Testis (tissue), 3 donors: ENCODE measurements around the gene GOLPH3L. TPM values are rescaled to one million over a fixed set of nuclear protein-coding genes. Genes with fewer than 3 reads are reported as not detected.
"Not testable (repeated sequence)": the region's sequence is repeated elsewhere in the genome, so short reads cannot be mapped to it uniquely, and the experiment has no call there.

Experiments
- DNase-seq: peaks from one replicate; pipeline ENCODE4 v3.0.0-alpha.2; 2019
- H3K27ac ChIP-seq, 2 donors: fragments of 200-600 bp; sonication (generic); one replicate each; pipeline ENCODE4 v1.5.1; 2019
- H3K27me3 ChIP-seq: fragments of 200-600 bp; sonication (generic); one replicate; pipeline ENCODE4 v1.5.1; 2019
- H3K36me3 ChIP-seq: fragments of 200-600 bp; sonication (generic); one replicate; pipeline ENCODE4 v1.5.1; 2017; ENCODE audit warnings: low read depth; ENCODE audit errors: missing control alignments
- H3K4me1 ChIP-seq: fragments of 200-600 bp; sonication (generic); one replicate; pipeline ENCODE4 v1.5.1; 2019
- H3K4me3 ChIP-seq, 2 donors: fragments of 200-600 bp; sonication (generic); one replicate each; pipeline ENCODE4 v1.5.1; 2017 to 2019
- H3K9me3 ChIP-seq: fragments of 200-600 bp; sonication (generic); one replicate; pipeline ENCODE4 v1.5.1; 2017
- CTCF ChIP-seq, 3 experiments: fragments of 450-650 bp in 2 of 3; fragments of 200-600 bp in 1 of 3; sonication (generic) in 1 of 3; IDR thresholded peaks; one replicate each; pipeline ENCODE4 v1.5.1; 2016 to 2019; ENCODE audit warnings: antibody characterized with exemption in 3 of 3, mild to moderate bottlenecking in 2 of 3, moderate library complexity in 1 of 3
- POLR2A ChIP-seq: fragments of 450-650 bp; IDR thresholded peaks from one replicate; pipeline ENCODE4 v1.6.1; 2017; ENCODE audit warnings: antibody characterized with exemption, mild to moderate bottlenecking, moderate library complexity
- WGBS, 2 donors: methylation state at CpG; one replicate each; pipeline ENCODE4 v1.1.5; 2018; 5-methylcytosine and 5-hydroxymethylcytosine counted together
- intact Hi-C: fragments of 100-400 bp; cut with DNase I; formaldehyde crosslinking; loops from one replicate; pipeline ENCODE4 v1.15.1; 2023; ENCODE audit warnings: low total_unique reads
- polyA plus RNA-seq: library from polyadenylated mRNA; stranded (reverse); fragments of 350-450 nt; fragmentation: Illumina TruSeq; extraction: RNeasy Lipid Tissue Mini Kit (QIAGEN cat#74804); gene quantifications from one replicate; pipeline ENCODE4 v1.2.3, GENCODE V29; 2014; ENCODE audit warnings: low read depth, low replicate concordance; ENCODE audit not compliant: insufficient read depth
- small RNA-seq, 2 donors: library from RNA; depleted of rRNA; stranded (forward); fragments of <200 nt; gene quantifications; one replicate each; pipeline ENCODE3, GENCODE V24; 2016
- total RNA-seq, 2 donors: library from RNA; depleted of rRNA; stranded (reverse); fragments of >200 nt; gene quantifications; one replicate each; pipeline ENCODE4 v1.2.3, GENCODE V29; 2016

GOLPH3L gene
- total and polyA plus RNA-seq, 3 donors from 2014 or later, result 18.7 to 26.8 (median 19.9) TPM

GRCh38 chr1:150601540-150601939, 95.4 kb downstream of the GOLPH3L start:
- peaks cover 11% of the 10 kb centered on the region for H3K4me1 ChIP-seq
- intact Hi-C loops, result no loop called here
- no peaks in the 10 kb centered on the region for H3K27me3 ChIP-seq
- no peak for DNase-seq
- H3K27ac ChIP-seq, result no peak overlapping the region
- TF ChIP-seq CTCF (IDR thresholded peaks at IDR 0.05) (no peak), POLR2A (no peak)
- H3K36me3 ChIP-seq, result no peaks in the 10 kb centered on the region
- no peak overlapping the region for H3K4me3 ChIP-seq
- no peaks in the 10 kb centered on the region for H3K9me3 ChIP-seq

DNA sequence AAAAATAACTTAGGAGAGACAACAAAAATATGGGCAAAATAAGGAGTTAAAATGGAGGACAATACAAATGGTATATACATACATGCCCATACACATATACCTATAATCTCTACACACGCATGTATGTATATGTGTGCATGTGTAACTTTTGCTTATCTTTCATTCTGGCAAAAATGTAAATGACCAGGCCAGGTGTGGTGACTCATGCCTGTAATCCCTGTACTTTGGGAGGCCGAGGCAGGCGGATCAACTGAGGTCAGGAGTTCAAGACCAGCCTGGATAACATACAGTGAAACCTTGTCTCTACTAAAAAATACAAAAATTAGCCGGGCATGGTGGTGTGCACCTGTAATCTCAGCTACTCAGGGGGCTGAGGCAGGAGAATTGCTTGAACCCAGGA, 98.6 kb downstream of the GOLPH3L start:
- H3K4me3 ChIP-seq, DNase-seq, H3K27ac ChIP-seq, intact Hi-C loops, H3K36me3 ChIP-seq, H3K4me1 ChIP-seq, H3K27me3 ChIP-seq, H3K9me3 ChIP-seq: not testable (repeated sequence)
- WGBS, 2 donors, result 88 to 96% methylated on average over 4 of the region's 4 CpGs

- no peaks in the 10 kb centered on the region for H3K9me3 ChIP-seq
- no peak for DNase-seq
- no peak overlapping the region for H3K4me3 ChIP-seq
- H3K27me3 ChIP-seq, result no peaks in the 10 kb centered on the region
- intact Hi-C loops, result no loop called here
- H3K4me1 ChIP-seq, result no peaks in the 10 kb centered on the region
- WGBS, 2 donors, result 82 to 83% methylated on average over 3 of the region's 3 CpGs
- H3K36me3 ChIP-seq, result no peaks in the 10 kb centered on the region
- H3K27ac ChIP-seq, result no peak overlapping the region
- no peak for TF ChIP-seq CTCF (IDR thresholded peaks at IDR 0.05)
- TF ChIP-seq POLR2A, result no peak
Measured at GRCh38 chr1:150596976-150597375, 100.0 kb downstream of the GOLPH3L start.

Small RNA genes lying within 50 kb of the gene (small RNA-seq; reads per million reads assigned to genes)
- gene RF00015 (0 reads per million in 2 donors), gene RF00561 (0 reads per million in 2 donors), gene RNU6-1042P (0 reads per million in 2 donors)

Other genes with a start within 250 kb of the GOLPH3L start
- gene TARS2, start 209.7 kb downstream of the GOLPH3L start, total RNA-seq, result 10 to 100 TPM; 35.7 to 39.7 TPM
- 35.4 TPM for gene TARS2, start 209.7 kb downstream of the GOLPH3L start, polyA plus RNA-seq
- 1 to 10 TPM; 4.6 to 5.0 TPM for gene ECM1, start 189.0 kb downstream of the GOLPH3L start, total RNA-seq
- 16.9 TPM for gene ECM1, start 189.0 kb downstream of the GOLPH3L start, polyA plus RNA-seq
- 1 to 10 TPM in 1 of 2 donors, not detected in 1; 1.3 TPM for gene FALEC, start 181.4 kb downstream of the GOLPH3L start, total RNA-seq
- gene FALEC, start 181.4 kb downstream of the GOLPH3L start, polyA plus RNA-seq, result not detected
- gene ADAMTSL4, start 147.7 kb downstream of the GOLPH3L start, total RNA-seq, result 1 to 10 TPM; 8.9 to 10.0 TPM
- gene ADAMTSL4, start 147.7 kb downstream of the GOLPH3L start, polyA plus RNA-seq, result 14.2 TPM
- gene MCL1, start 117.5 kb downstream of the GOLPH3L start, total RNA-seq, result 100 to 1,000 TPM in 1 of 2 donors, 10 to 100 TPM in 1; 94.1 to 111 TPM
- gene MCL1, start 117.5 kb downstream of the GOLPH3L start, polyA plus RNA-seq, result 112 TPM
- 10 to 100 TPM; 76.5 to 84.5 TPM for gene ENSA, start 67.5 kb downstream of the GOLPH3L start, total RNA-seq
- 104 TPM for gene ENSA, start 67.5 kb downstream of the GOLPH3L start, polyA plus RNA-seq
- 10 to 100 TPM; 56.6 to 89.9 TPM for gene HORMAD1, start 23.7 kb upstream of the GOLPH3L start, total RNA-seq
- gene HORMAD1, start 23.7 kb upstream of the GOLPH3L start, polyA plus RNA-seq, result 164 TPM
- gene CTSS, start 68.6 kb upstream of the GOLPH3L start, total RNA-seq, result 1 to 10 TPM; 7.4 to 9.2 TPM
- 61.0 TPM for gene CTSS, start 68.6 kb upstream of the GOLPH3L start, polyA plus RNA-seq
- gene CTSK, start 111.1 kb upstream of the GOLPH3L start, total RNA-seq, result 10 to 100 TPM; 15.4 to 24.7 TPM
- gene CTSK, start 111.1 kb upstream of the GOLPH3L start, polyA plus RNA-seq, result 56.9 TPM
- gene ARNT, start 179.4 kb upstream of the GOLPH3L start, total RNA-seq, result 10 to 100 TPM; 81.3 to 94.2 TPM
- 43.1 TPM for gene ARNT, start 179.4 kb upstream of the GOLPH3L start, polyA plus RNA-seq
- 1 to 10 TPM in 1 of 2 donors, under 1 TPM in 1; 0.31 to 1.0 TPM for gene CTXND2, start 190.0 kb upstream of the GOLPH3L start, total RNA-seq
- 0.26 TPM for gene CTXND2, start 190.0 kb upstream of the GOLPH3L start, polyA plus RNA-seq
- 10 to 100 TPM; 85.9 to 90.6 TPM for gene SETDB1, start 229.2 kb upstream of the GOLPH3L start, total RNA-seq
- 89.5 TPM for gene SETDB1, start 229.2 kb upstream of the GOLPH3L start, polyA plus RNA-seq